Measurements from ENCODE around the gene SMNDC1.
"Not testable (repeated sequence)": the region's sequence is repeated elsewhere in the genome, so short reads cannot be mapped to it uniquely, and the experiment has no call there.

Gene SMNDC1

DNA sequence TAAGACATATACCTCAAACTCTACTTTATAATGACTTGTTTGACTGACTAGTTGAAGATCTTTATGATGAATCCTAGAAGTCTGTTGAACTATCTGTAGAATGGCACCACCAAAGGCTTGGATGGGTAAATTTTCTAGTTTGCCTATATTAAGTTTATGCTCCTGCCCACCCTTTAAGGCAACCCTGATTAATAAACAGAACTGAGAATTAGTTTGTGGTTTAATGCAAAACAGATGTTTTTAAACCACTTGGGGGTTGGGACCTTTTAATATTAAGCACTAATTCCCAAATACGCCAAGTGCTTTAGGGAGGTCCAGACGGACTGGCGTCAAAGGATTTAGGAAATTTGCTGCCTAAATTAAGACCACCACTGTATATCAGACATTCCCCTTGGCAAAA, 20.5 kb downstream of the SMNDC1 start:
- DNase-seq (ENCODE audit: low read depth in 2 of 2): no peak

DNA sequence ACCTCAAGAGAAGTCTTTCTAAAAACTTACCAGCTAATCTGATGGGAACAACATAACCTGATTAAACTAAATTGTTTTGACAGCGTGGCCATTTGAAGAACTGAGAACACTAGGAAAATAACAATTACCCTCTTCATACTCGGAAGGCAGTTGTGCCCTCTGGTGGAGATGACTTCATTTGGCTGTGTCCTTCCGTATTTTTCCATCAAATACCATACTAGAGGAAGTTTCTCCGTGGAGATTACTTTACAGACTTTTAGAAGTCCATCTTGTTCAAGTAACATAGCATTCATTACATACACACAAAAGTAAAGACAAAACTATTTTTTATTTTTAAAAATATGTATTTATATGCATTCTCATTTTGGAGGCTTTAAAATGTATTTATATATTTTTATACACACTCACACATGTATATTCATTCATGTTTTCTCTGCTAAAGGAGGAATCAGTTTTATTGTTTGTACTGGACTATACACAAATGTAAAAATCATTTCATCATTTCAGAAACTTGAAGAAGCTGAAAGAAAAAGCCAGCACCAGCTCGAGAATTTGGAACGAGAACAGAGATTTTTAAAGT, 25.2 kb downstream of the SMNDC1 start:
- peak; percentile 21 to 22 for DNase-seq (ENCODE audit: low read depth in 2 of 2)

DNA sequence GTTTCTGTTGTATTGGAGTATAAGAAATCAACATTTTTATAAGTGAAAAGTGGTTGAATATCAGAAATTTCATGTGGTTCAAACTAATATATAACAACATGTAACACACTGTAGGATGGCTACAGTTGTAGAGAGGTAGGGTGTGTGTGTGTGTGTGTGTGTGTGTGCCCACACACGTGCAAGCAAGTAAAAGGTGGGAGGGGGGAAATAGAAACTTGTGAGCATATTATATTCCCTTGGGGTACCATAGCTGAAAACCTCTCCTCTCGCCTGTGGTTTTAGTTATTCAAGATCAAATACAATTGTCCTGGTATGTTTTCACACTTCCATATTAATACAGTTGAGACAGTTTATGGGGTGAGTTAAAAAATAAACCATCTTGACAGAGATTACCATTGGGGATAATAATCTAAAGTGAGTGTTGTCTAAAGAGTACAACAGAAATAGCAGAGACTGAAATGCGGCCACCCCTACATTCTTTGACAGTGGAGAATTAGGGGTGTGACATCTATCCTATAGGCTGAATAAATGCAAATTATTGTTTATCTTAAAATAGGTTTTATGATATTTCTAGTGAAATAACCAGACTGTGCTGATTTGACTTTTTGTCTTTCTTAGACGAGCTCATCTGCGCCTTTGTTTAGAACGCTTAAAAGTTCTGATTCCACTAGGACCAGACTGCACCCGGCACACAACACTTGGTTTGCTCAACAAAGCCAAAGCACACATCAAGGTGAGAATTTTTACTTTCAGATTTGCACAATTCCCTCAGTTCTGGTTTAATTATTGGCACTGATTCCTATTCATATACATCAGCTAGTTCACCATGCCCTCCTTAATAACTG, 25.9 kb downstream of the SMNDC1 start:
- DNase-seq (ENCODE audit: low read depth in 2 of 2): no peak

DNA sequence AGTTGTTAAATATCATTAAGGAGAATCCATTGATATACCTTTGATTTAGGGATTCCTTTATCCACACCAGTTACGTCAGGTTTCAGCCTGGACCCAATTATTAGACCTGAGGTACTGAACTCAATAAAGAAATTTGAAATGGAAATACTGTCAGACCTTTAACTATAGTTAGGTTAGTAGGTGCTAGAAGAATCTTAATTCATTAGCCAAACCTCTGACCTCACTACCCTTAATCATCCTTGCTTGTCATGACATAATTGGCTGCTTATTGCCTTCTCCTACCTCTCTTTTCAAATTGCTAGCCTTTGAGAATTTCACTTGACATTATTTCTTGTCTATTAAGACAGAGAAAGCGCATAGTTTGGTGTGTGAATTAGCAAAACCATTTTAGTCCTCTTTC, 27.1 kb downstream of the SMNDC1 start:
- no peak for DNase-seq (ENCODE audit: low read depth in 2 of 2)

DNA sequence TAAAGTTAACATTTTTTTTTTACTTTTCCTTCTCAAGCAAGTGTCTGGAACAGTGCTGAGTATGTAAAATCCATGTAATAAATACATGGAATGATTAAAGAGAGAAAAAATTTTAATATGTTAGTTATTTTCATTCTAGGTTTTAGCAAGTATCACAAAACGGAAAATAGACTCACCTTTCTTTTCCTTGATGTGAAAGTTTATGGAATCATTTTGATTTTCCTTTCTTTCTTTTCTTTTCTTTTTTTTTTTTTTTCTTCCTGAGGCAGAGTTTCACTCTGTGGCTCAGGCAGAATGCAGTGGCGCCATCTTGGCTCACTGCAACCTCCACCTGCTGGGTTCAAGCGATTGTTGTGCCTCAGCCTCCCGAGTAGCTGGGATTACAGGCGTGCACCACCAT, 28.1 kb downstream of the SMNDC1 start:
- DNase-seq (ENCODE audit: low read depth in 2 of 2): no peak

DNA sequence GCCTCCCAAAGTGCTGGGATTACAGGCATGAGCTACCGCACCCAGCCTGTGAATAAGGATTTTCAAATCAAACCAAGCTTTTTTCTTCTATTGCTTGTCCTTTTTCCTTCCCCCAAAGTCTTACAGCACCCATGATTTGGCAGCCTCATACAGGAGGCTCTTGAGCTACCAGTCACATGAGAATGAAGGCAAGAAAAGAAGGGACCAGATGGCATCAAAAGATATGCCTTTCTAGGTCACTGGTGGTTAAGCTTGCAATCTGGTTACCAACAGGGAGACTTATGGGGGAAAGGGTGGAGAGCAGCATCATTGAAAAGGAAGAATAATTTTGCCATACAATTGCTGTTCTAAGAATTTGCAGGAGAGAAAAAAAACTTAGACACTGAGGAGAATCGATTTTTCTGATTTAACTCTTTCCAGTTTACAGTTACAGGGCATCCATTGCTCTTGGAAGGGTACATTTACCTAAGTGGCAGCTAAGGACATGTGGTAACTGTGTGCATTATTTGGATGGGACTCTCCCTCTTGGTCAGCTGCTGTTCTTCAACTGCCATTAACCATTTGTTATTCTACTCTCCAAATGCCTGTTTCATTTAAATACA, 29.5 kb downstream of the SMNDC1 start:
- no peak for DNase-seq (ENCODE audit: low read depth in 2 of 2)

DNA sequence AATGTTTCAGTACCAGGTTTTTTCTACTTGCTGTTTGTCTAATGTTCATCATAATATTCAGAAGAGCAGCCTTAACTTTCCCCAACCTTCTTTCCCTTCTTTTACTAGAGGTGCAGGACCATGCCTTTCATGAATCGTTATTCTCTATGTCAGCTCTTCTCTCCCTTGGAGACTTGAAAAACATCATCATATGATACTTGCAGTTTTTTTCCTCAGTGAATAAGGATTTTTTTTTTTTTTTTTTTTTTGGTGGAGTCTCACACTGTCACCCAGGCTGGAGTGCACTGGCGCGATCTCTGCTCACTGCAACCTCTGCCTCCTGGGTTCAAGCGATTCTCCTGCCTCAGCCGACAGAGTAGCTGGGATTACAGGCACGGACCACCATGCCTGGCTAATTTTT, 30.1 kb downstream of the SMNDC1 start:
- no peak for DNase-seq (ENCODE audit: low read depth in 2 of 2)

DNA sequence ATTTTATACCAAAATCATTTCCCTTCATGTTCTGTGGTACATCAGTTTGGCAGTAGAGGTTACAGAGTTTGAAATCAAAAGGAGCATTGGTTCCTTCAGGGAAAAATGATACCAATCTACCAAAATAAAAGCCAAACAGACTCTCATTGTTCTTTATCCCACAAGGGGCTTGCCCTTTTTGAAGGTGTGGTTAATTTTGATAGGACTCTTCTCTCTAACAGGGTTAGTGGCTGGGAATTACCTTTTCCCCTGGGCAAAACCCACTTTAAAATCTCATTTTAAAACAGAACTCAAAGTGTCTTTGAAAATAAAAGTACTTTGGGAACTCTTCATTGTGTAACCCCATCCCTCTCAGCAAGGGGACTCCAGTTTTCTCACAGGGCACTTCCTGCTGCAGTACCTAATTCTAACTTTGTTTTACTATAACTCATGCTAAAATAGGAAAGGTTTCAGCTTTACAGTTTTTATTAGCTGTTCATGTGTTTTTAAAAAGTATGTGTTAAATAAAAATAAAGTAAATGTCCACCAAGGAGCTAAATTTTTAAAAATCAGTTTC, 30.6 kb downstream of the SMNDC1 start:
- no peak for DNase-seq (ENCODE audit: low read depth in 2 of 2)

DNA sequence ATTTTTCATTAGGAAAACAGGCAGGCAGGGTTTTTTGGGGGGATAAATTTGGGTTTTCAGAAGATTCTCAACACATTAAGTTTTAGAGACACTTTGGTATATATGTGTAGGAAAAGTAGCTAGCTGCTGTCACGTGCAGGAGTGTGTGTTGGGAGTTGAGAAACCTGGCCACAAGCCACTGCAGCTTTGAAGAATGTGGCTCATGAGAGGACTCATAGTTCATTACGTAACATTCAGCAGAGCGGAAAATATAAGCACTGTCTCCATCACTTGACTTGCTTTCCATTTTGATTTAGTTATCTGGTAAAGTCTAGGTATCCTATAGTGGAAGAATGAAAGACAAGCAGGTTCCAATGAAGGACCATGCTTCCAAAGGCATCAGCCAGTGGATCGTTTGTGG, 31.2 kb downstream of the SMNDC1 start:
- peak; percentile 60 to 62 for DNase-seq (ENCODE audit: low read depth in 2 of 2)

DNA sequence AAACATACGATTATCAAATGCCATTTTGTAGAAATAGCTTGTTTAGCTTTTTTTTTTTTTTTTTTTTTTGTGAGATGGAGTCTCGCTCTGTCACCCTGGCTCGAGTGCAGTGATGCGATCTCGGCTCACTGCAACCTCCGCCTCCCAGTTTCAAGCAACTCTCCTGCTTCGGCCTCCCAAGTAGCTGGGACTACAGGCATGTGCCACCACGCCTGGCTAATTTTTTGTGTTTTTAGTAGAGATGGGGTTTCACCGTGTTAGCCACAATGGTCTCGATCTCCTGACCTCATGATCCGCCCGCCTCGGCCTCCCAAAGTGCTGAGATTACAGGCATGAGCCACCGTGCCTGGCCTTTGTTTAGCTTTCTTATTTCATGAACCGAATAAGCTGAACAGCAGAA, 31.7 kb downstream of the SMNDC1 start:
- not testable (repeated sequence) for DNase-seq (ENCODE audit: low read depth in 2 of 2)

DNA sequence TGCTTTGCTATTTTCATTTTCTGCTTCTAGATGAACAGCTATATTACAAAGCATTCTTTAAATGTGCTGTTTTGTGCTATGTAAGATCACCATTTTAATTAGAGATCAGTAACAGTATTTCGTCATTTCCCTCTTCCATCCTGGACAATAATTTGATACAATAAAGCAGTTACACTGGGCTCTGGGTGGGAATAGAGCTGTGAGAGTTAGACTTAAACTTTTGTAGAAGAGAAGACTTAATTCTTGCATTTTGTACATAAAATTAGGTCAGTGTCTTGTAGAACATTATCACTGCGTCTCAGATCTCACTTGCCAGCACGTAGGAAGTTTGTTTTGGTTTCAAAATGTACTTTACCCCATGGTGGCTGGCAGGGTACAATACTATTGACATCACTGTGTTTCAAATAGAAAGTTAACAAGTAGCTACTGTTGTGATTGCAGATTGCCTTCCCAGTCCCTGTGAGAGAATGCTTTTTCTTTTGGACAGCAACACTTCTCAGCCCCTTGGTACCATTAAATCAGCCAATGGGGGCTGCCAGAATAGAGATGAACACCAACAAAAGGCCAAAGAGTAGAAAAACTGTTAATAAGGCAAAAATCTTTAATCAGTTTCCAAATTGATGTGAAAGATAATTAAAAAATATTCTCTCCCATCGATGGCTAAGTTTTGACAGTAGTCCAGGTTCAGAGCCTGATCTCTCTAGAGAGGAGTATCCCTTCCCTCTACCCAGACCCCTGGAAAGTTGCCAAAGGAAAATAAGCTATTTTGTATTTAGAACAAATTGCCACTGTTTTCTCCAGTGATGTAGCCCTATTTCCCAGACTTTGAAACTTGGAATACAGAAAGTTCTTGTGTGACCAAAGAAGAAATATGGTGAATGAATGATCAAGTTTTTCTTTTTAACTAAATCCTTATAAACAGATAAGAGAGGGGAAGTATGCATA, 35.1 kb downstream of the SMNDC1 start:
- no peak for DNase-seq (ENCODE audit: low read depth in 2 of 2)

DNA sequence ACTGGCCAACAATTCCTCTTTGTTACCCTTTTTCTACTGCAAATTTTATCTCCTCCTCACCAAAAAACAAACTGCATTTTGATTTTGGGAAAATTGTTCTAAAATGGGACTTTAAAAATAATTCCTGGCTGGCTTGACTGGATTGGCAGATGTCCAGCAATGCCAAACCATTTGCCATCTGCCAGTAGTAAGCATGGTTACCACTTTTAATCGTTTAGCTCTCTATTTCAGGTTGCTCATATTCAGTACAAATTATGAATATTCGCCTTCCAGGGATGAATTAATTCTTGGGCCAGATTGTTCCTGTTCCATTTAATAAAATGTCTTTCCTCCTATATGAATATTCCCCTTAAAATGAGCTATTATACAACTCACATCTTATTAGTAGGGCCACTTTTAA, 35.7 kb downstream of the SMNDC1 start:
- no peak for DNase-seq (ENCODE audit: low read depth in 2 of 2)

DNA sequence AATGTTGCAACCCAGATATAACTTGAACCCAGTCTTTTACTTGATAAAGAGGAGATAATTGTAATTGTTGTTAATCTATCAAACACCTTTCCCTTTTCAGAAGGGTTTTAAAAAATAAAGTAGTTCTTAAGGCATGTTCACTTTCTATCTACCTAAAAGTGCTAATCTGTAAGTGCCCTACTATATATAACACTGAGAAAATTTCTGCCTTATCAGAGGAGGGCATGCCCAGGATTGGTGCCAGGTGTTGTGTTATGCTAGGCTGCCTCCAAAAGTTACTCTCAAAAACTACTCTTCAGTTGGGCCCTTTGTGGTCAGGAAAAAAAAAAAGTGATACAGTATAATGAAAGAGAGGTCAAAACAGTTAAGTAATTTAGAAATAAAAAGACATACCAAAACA, 36.3 kb downstream of the SMNDC1 start:
- DNase-seq (ENCODE audit: low read depth in 2 of 2): no peak

DNA sequence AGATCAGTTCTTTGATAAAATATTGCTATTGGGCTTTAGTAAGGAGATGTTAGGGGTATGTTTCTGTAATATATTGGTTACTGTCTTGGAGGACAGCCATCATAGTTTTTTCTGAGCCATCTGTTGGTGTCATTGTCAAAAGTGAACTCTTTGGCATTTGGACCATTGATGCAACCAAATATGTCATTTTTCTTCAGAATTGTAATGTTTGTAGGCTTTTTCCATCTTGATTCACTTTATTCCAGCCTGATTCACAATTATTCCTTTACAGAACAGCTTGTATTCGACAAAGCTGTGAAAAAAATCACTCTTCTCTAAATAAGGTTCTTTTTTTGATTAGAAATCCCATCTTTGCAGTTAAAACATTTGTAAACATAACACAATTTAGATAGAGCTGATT, 37.4 kb downstream of the SMNDC1 start:
- DNase-seq (ENCODE audit: low read depth in 2 of 2): no peak

DNA sequence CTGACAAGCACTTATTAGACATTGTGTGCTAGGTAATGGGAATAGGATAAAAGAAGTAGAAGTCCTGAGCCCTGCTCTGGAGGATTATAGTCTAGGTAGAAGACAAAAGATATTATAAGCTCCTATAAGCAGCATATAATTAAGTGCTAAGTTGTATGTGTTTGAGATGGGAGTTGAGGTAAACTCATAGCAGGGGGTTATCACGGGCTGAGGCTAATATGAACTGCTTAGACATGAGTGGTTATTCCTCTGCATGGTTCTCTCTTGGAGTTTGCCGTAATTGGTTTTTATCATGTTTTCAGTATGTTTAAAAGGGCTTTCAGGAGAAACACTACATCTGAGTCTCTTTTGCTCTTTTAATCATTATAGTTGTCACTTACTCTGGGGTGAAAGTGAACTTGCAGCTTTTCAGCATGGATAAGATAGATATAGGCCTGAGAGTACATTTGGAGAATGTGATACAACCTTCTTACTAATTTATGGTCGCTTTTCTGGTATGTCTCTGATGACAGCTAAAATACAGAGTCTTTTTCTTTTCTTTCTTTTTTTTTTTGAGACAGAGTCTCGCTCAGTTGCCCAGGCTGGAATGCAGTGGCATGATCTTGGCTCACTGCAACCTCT, 39.0 kb downstream of the SMNDC1 start:
- DNase-seq (ENCODE audit: low read depth in 2 of 2): no peak

DNA sequence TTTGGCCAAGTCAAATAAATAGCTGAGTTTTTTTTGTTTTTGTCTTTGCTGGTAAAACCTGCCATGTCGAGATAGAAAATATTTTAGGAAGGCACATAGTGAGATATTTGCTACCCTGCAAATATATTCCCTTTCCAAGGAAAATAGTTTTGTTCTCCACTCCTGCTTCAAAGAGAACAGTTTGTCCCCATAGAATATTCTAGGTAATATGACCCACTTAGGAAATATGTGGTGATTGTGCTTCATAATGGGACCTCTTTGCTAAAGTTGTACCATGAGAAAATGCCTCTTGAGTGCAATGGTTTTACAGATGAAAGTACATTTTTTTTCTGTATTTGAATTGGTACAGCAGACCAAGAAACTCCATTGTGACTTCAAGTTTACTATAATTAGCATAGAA, 41.6 kb downstream of the SMNDC1 start:
- DNase-seq (ENCODE audit: low read depth in 2 of 2): no peak

DNA sequence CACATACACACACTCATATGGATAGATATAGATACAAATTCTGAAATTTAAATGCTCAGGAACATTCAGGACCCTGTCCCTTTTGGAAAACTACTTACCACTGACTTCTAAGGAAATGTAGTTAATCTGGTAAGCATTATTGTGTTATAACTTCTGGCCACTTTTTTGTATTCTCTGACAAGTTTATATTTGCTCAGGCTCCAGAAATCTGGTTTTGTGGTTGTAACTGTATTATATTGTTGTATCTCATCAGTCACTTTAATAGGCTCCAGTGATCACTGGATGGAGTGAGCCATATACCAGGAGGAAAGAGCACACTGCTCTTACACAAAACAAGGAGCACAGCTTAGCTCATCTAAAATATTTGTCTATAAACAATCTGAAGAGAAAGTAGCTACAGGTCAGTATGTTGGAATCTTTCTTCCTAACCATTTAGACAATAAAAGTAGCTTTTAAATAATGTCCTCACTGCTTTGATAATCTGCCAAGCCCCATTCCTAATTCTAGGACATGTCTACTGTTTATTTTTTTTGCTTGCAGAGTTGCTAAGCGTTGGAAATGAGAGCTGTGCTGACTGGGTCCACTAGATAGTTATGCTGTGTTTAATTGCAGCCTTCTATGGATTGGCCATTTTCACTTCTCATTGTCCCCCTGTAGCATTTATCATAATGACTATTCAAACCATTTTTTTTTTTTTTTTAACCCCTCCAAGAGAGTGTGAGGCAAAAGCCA, 43.8 kb downstream of the SMNDC1 start:
- DNase-seq (ENCODE audit: low read depth in 2 of 2): no peak

DNA sequence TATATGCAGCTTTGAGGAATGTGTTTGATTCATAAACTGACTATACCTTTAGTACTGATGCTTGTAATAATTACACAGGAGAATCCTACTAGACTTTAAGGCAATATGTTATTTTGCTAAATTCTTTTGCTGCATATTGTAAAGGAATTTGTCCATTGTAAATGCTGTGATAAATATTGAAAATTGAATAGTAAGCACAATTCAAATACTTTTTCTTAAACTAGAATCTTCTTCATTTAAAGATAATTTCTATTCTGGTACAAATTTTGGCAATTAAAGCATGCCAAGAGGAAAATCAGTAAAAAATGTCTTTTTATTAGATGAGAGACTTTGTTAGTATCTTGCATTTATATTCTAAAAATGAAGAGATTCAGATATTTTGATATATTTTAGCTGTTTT, 45.4 kb downstream of the SMNDC1 start:
- no peak for DNase-seq (ENCODE audit: low read depth in 2 of 2)

DNA sequence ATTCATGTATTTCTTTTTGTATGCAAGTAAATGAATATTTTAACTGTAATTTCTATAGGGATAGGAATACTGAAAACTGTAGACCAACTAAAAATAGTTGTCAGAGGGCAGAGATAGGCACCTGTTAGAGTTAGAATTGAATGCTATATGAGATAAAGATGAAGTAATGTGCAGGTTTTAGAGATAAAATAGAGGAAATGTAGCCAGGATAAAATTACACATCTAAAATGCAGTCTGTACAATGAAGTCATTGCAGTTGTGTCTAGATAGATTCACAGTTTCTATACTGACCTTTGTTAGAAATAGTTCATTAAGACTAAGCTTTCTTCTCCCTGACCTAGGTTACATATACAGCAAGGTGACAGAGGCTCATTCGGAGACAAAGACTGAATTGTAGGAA, 46.2 kb downstream of the SMNDC1 start:
- no peak for DNase-seq (ENCODE audit: low read depth in 2 of 2)

DNA sequence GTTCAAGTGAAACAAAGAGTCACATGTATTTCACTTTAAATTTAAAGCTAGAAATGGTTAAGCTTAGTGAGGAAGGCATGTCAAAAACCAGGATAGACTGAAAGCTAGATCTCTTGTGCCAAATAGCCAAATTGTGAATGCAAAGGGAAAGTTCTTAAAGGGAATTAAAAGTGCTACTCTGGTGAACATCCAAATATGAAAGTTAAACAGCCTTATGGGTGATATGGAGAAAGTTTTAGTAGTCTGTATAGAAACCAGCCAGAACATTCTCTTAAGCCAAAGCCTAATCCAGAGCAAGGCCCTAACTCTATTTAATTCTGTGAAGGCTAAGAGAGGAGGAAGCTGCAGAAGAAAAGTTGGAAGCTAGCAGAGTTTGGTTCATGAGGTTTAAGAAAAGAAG, 50.3 kb downstream of the SMNDC1 start:
- no peak for DNase-seq (ENCODE audit: low read depth in 2 of 2)

DNA sequence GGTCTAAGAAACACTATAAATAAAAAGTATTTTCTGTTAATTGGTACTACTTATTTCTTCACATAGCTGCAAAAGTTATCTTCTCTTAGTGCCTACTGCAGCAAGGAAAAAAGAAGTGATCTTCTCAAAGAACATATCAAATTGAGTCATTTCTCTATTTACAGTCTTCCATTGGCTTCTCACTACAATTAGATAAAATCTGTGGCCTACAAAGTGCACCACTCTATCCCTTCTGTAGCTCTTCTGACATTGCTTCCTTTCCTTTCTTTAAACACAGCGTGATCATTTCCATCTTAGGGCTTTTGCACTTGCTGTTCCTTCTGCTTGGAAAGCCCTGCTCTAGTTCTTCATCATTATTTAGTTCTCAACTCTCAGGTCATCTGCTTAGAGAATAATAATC, 52.6 kb downstream of the SMNDC1 start:
- no peak for DNase-seq (ENCODE audit: low read depth in 2 of 2)
